Epidermal melanocyte (primary cell): Measurements from ENCODE around the gene DPP4.
"Not testable (repeated sequence)": the region's sequence is repeated elsewhere in the genome, so short reads cannot be mapped to it uniquely, and the experiment has no call there.

Source experiments
- DNase-seq: peaks from one replicate; pipeline ENCODE4 v3.0.0; 2011; ENCODE audit warnings: low spot score; ENCODE audit not compliant: insufficient read length

The DPP4 gene

GRCh38 chr2:161962160-161962559, 111.9 kb downstream of the DPP4 start:
- DNase-seq: no peak

- no peak for DNase-seq
These were observed 113.0 kb downstream of the DPP4 start for GRCh38 chr2:161961061-161961460.

GRCh38 chr2:161956738-161957137, 117.3 kb downstream of the DPP4 start:
- DNase-seq: no peak

- no peak for DNase-seq
These were observed 118.8 kb downstream of the DPP4 start for GRCh38 chr2:161955211-161955610.

GRCh38 chr2:161954103-161954502, 119.9 kb downstream of the DPP4 start:
- no peak for DNase-seq

GRCh38 chr2:161953367-161953766, 120.6 kb downstream of the DPP4 start:
- DNase-seq: not testable (repeated sequence)

GRCh38 chr2:161952783-161953191, 121.2 kb downstream of the DPP4 start:
- no peak for DNase-seq

GRCh38 chr2:161947836-161948235, 126.2 kb downstream of the DPP4 start:
- no peak for DNase-seq

GRCh38 chr2:161947406-161947805, 126.6 kb downstream of the DPP4 start:
- DNase-seq: no peak

GRCh38 chr2:161946489-161947107, 127.4 kb downstream of the DPP4 start:
- DNase-seq: no peak

- no peak for DNase-seq
These were observed 131.0 kb downstream of the DPP4 start for GRCh38 chr2:161943011-161943410.
